Measurements from ENCODE around the gene MOK.
"Not testable (repeated sequence)": the region's sequence is repeated elsewhere in the genome, so short reads cannot be mapped to it uniquely, and the experiment has no call there.

MOK gene

GRCh38 chr14:102304611-102305506 lies at the start of gene MOK:
Gene MOK, minus strand, starts transcription at chr14:102305164. Its CDS starts 196 bp downstream, at chr14:102304968.
- peak; percentile 94 for DNase-seq (ENCODE audit: low read depth)

- DNase-seq (ENCODE audit: low read depth) = no peak
These were observed 48.2 kb upstream of the MOK start for GRCh38 chr14:102353126-102353619.

GRCh38 chr14:102352213-102352612 lies 47.2 kb upstream of the MOK start:
- DNase-seq (ENCODE audit: low read depth) = no peak

- peak; percentile 78 for DNase-seq (ENCODE audit: low read depth)
These were observed 46.6 kb upstream of the MOK start for GRCh38 chr14:102351593-102351992.

GRCh38 chr14:102351023-102351422 lies 46.1 kb upstream of the MOK start:
- DNase-seq (ENCODE audit: low read depth) = no peak

- DNase-seq (ENCODE audit: low read depth) = no peak
These were observed 43.4 kb upstream of the MOK start for GRCh38 chr14:102348376-102348775.

- DNase-seq (ENCODE audit: low read depth) = no peak
These were observed 41.7 kb upstream of the MOK start for GRCh38 chr14:102346645-102347044.

GRCh38 chr14:102345232-102345631 lies 40.3 kb upstream of the MOK start:
- DNase-seq (ENCODE audit: low read depth) = no peak

GRCh38 chr14:102344485-102344884 lies 39.5 kb upstream of the MOK start:
- DNase-seq (ENCODE audit: low read depth) = no peak

GRCh38 chr14:102344084-102344483 lies 39.1 kb upstream of the MOK start:
- DNase-seq (ENCODE audit: low read depth) = no peak

GRCh38 chr14:102342238-102342637 lies 37.3 kb upstream of the MOK start:
- DNase-seq (ENCODE audit: low read depth) = no peak

GRCh38 chr14:102341566-102341965 lies 36.6 kb upstream of the MOK start:
- DNase-seq (ENCODE audit: low read depth) = no peak

- DNase-seq (ENCODE audit: low read depth) = no peak
These were observed 33.8 kb upstream of the MOK start for GRCh38 chr14:102338724-102339123.

- no peak for DNase-seq (ENCODE audit: low read depth)
These were observed 30.2 kb upstream of the MOK start for GRCh38 chr14:102335163-102335562.

- DNase-seq (ENCODE audit: low read depth) = no peak
These were observed 29.1 kb upstream of the MOK start for GRCh38 chr14:102333795-102334705.

- no peak for DNase-seq (ENCODE audit: low read depth)
These were observed 28.4 kb upstream of the MOK start for GRCh38 chr14:102333390-102333789.

- DNase-seq (ENCODE audit: low read depth) = no peak
These were observed 25.8 kb upstream of the MOK start for GRCh38 chr14:102330806-102331205.

- not testable (repeated sequence) for DNase-seq (ENCODE audit: low read depth)
These were observed 24.4 kb upstream of the MOK start for GRCh38 chr14:102329381-102329780.

GRCh38 chr14:102326583-102326982 lies 21.6 kb upstream of the MOK start:
- no peak for DNase-seq (ENCODE audit: low read depth)

- DNase-seq (ENCODE audit: low read depth) = peak; percentile 30
These were observed 20.9 kb upstream of the MOK start for GRCh38 chr14:102325791-102326345.

- peak; percentile 89 for DNase-seq (ENCODE audit: low read depth)
These were observed 18.1 kb upstream of the MOK start for GRCh38 chr14:102323102-102323501.
